Spleen (tissue), 11 donors: Measurements from ENCODE around the gene TMEM145. TPM values are rescaled to one million over a fixed set of nuclear protein-coding genes. Genes with fewer than 3 reads are reported as not detected.
A peak's percentile ranks its signal among the peaks of the same experiment; 100 is the strongest.

Source experiments
- DNase-seq: peaks from one replicate; pipeline ENCODE4 v3.0.0-alpha.2; 2020
- H3K27ac ChIP-seq, 8 donors: fragments of 200-600 bp; sonication (generic) in 7 of 8; 1 replicate in 4 of 8; 2 replicates in 4 of 8; pipeline versions ENCODE4 v1.5.0 to v1.8.0; 2016 to 2021; ENCODE audit warnings: inconsistent platforms in 4 of 8, mild to moderate bottlenecking in 4 of 8, moderate library complexity in 1 of 8
- H3K27me3 ChIP-seq, 7 donors: fragments of 200-600 bp; sonication (generic) in 6 of 7; replicated peaks in 1 of 7; 1 replicate in 4 of 7; 2 replicates in 3 of 7; pipeline versions ENCODE4 v1.5.0 to v1.8.0; 2016 to 2021; ENCODE audit warnings: inconsistent platforms in 3 of 7, mild to moderate bottlenecking in 1 of 7
- H3K36me3 ChIP-seq, 6 donors: fragments of 200-600 bp; sonication (generic) in 5 of 6; 1 replicate in 4 of 6; 2 replicates in 2 of 6; pipeline versions ENCODE4 v1.5.0 to v1.8.0; 2016 to 2021; ENCODE audit warnings: inconsistent platforms in 2 of 6
- H3K4me1 ChIP-seq, 6 donors: fragments of 200-600 bp; sonication (generic) in 5 of 6; 1 replicate in 3 of 6; 2 replicates in 3 of 6; pipeline versions ENCODE4 v1.5.0 to v1.8.0; 2016 to 2021; ENCODE audit warnings: inconsistent platforms in 3 of 6
- H3K4me3 ChIP-seq, 8 donors: fragments of 200-600 bp; sonication (generic) in 7 of 8; 1 replicate in 4 of 8; 2 replicates in 4 of 8; pipeline versions ENCODE4 v1.5.0 to v1.8.0; 2016 to 2021; ENCODE audit warnings: inconsistent platforms in 4 of 8, mild to moderate bottlenecking in 4 of 8, moderate library complexity in 2 of 8
- H3K9me3 ChIP-seq, 8 donors: fragments of 200-600 bp; sonication (generic) in 7 of 8; 1 replicate in 4 of 8; 2 replicates in 4 of 8; pipeline versions ENCODE4 v1.5.0 to v1.8.0; 2016 to 2021; ENCODE audit warnings: inconsistent platforms in 4 of 8
- POLR2A ChIP-seq, 3 donors: fragments of 450-650 bp; IDR thresholded peaks; one replicate each; pipeline ENCODE4 v1.5.1; 2017; ENCODE audit warnings: antibody characterized with exemption in 3 of 3, mild to moderate bottlenecking in 1 of 3
- POLR2AphosphoS5 ChIP-seq, 3 donors: sonication (generic); formaldehyde crosslinking; IDR thresholded peaks; one replicate each; pipeline ENCODE4 v1.5.1; 2017; ENCODE audit warnings: antibody characterized with exemption in 3 of 3
- WGBS, 5 donors: extraction: QIAGEN DNeasy Blood & Tissue Kit in 3 of 5; methylation state at CpG; one replicate each; pipeline versions ENCODE4 v1.1.5 to v1.1.7; 2013 to 2018; 5-methylcytosine and 5-hydroxymethylcytosine counted together
- intact Hi-C: fragments of 100-400 bp; cut with DNase I; formaldehyde crosslinking; loops from one replicate; pipeline ENCODE4 v1.15.0; 2023; ENCODE audit warnings: low total_unique reads
- polyA plus RNA-seq, 3 donors: library from polyadenylated mRNA; stranded (reverse); fragments of 200-250 nt; gene quantifications; one replicate each; pipeline ENCODE4 v1.2.1, GENCODE V29; 2013
- total RNA-seq, 7 donors: library from RNA; depleted of rRNA in 3 of 7; stranded (reverse); fragments of >200 nt in 3 of 7; fragmentation: NEBNext Ultra II Directional in 4 of 7; extraction: Animal tissue kit (Norgen Biotek cat#: 25700) in 4 of 7; gene quantifications; one replicate each; pipeline versions ENCODE4 v1.1.0 to v1.2.1, GENCODE V29; 2016 to 2021
- TF ChIP-seq, protein P1 (sequence below), 11 experiments: fragments of 200-600 bp in 7 of 11; fragments of 450-650 bp in 4 of 11; sonication (generic) in 4 of 11; IDR thresholded peaks in 8 of 11; conservative IDR thresholded peaks in 3 of 11; 1 replicate in 7 of 11; 2 replicates in 4 of 11; pipeline versions ENCODE4 v1.4.0 to v1.8.0; 2016 to 2021; ENCODE audit warnings: antibody characterized with exemption in 11 of 11, inconsistent platforms in 4 of 11, mild to moderate bottlenecking in 1 of 11
- donor health status: healthy with polysubstance abuse.
- donor health status: DM: no; HTN: no; CAD: no; lungs with moderate emphysema.
- donor health status: DM: no; HTN: no; CAD: no.
- donor health status: Bipolar disorder and iron deficiency.
- donor health status: healthy.
- donor health status: DM: no; HTN: no; CAD: no.
- donor health status: DM: yes; HTN: yes; CAD: no.

TMEM145 gene
- total and polyA plus RNA-seq, 10 donors = 0.13 to 2.3 (median 0.73) TPM; not detected in 1

DNA sequence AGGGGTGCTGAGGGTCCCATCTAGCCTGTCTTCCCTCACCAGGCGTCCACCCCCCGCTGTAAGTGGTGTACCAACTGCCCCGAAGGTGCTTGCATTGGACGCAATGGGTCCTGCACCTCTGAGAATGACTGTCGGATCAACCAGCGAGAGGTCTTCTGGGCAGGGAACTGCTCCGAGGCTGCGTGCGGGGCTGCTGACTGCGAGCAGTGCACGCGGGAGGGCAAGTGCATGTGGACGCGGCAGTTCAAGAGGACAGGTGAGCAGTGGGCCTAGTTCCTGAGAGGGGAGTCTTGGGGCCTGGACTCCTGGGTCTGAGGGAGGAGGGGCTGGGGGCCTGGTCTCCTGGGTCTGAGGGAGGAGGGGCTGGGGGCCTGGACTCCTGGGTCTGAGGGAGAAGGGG lies 49.2 kb downstream of the TMEM145 start:
- Histone ChIP-seq H3K9me3 (peaks cover 0 to 15% (median 2%) of the 10 kb centered on the region in 8 donors), H3K4me1 (peaks cover 0 to 37% (median 18%) of the 10 kb centered on the region in 6 donors), H3K27me3 (no peaks in the 10 kb centered on the region), H3K27ac (no peak overlapping the region), H3K4me3 (no peak overlapping the region), H3K36me3 (peaks cover 0 to 65% (median 16%) of the 10 kb centered on the region in 6 donors)
- WGBS, 5 donors = 95 to 97% (median 97%) methylated on average over 14 of the region's 14 CpGs
- no peak for DNase-seq
- TF ChIP-seq POLR2AphosphoS5 (IDR thresholded peaks at IDR 0.05) (no peak), POLR2A (IDR thresholded peaks at IDR 0.05) (no peak)
- TF ChIP-seq, protein P1, sequence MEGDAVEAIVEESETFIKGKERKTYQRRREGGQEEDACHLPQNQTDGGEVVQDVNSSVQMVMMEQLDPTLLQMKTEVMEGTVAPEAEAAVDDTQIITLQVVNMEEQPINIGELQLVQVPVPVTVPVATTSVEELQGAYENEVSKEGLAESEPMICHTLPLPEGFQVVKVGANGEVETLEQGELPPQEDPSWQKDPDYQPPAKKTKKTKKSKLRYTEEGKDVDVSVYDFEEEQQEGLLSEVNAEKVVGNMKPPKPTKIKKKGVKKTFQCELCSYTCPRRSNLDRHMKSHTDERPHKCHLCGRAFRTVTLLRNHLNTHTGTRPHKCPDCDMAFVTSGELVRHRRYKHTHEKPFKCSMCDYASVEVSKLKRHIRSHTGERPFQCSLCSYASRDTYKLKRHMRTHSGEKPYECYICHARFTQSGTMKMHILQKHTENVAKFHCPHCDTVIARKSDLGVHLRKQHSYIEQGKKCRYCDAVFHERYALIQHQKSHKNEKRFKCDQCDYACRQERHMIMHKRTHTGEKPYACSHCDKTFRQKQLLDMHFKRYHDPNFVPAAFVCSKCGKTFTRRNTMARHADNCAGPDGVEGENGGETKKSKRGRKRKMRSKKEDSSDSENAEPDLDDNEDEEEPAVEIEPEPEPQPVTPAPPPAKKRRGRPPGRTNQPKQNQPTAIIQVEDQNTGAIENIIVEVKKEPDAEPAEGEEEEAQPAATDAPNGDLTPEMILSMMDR (IDR thresholded peaks at IDR 0.05 in 8 of 11, conservative IDR thresholded peaks at IDR 0.05 in 3 of 11) = no peak
- intact Hi-C loops = no loop called here

DNA sequence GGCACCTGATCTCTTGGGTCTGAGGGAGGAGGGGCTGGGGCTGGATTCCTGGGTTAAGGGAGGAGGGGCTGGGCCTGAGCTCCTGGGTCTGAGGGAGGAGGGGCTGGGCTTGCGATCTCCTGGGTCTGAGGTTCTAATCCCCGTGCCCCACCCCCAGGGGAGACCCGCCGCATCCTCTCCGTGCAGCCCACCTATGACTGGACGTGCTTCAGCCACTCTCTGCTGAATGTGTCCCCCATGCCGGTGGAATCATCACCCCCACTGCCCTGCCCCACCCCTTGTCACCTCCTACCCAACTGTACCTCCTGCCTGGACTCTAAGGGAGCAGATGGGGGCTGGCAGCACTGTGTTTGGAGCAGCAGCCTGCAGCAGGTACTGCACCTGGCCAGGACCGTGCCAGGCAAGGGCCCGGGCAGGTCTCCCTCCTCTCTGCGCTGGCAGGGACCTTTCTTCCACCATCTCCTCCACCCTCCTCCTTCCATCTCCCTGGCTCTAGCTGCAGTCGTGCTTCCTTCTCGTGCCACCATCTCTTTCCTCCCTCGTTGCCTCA lies 49.9 kb downstream of the TMEM145 start:
- TF ChIP-seq POLR2AphosphoS5 (IDR thresholded peaks at IDR 0.05) (no peak), POLR2A (IDR thresholded peaks at IDR 0.05) (no peak)
- TF ChIP-seq, protein P1 (IDR thresholded peaks at IDR 0.05 in 8 of 11, conservative IDR thresholded peaks at IDR 0.05 in 3 of 11) = no peak
- WGBS, 5 donors = 91 to 96% (median 95%) methylated on average over 12 to 13 of the region's 13 CpGs
- H3K27ac ChIP-seq = peak overlapping the region in 6 of 8 donors; percentile 59 to 83 (median 76)
- no peak for DNase-seq
- H3K4me1 ChIP-seq = peaks cover 0 to 37% (median 18%) of the 10 kb centered on the region in 6 donors
- peaks cover 0 to 59% (median 10%) of the 10 kb centered on the region in 6 donors for H3K36me3 ChIP-seq
- H3K4me3 ChIP-seq = no peak overlapping the region
- H3K9me3 ChIP-seq = peaks cover 0 to 15% (median 2%) of the 10 kb centered on the region in 8 donors
- intact Hi-C loops = no loop called here
- no peaks in the 10 kb centered on the region for H3K27me3 ChIP-seq

GRCh38 chr19:42363614-42364346 lies 50.7 kb downstream of the TMEM145 start:
- Histone ChIP-seq H3K9me3 (peaks cover 0 to 15% (median 2%) of the 10 kb centered on the region in 8 donors), H3K27me3 (no peaks in the 10 kb centered on the region), H3K27ac (peak overlapping the region in 7 of 8 donors; percentile 29 to 83 (median 74)), H3K4me3 (no peak overlapping the region), H3K4me1 (peaks cover 0 to 37% (median 18%) of the 10 kb centered on the region in 6 donors), H3K36me3 (peaks cover 0 to 51% (median 9%) of the 10 kb centered on the region in 6 donors)
- intact Hi-C loops = no loop called here
- WGBS, 5 donors = 71 to 83% (median 82%) methylated on average over 17 of the region's 17 CpGs
- no peak for DNase-seq
- TF ChIP-seq POLR2A (IDR thresholded peaks at IDR 0.05) (no peak), POLR2AphosphoS5 (IDR thresholded peaks at IDR 0.05) (peak in 1 of 3 donors; percentile 21)
- TF ChIP-seq, protein P1 (IDR thresholded peaks at IDR 0.05 in 8 of 11, conservative IDR thresholded peaks at IDR 0.05 in 3 of 11) = no peak

GRCh38 chr19:42366673-42367072 lies 53.6 kb downstream of the TMEM145 start:
- Histone ChIP-seq H3K27ac (peak overlapping the region in 1 of 8 donors; percentile 83), H3K27me3 (no peaks in the 10 kb centered on the region), H3K36me3 (peaks cover 0 to 46% (median 9%) of the 10 kb centered on the region in 6 donors), H3K4me1 (peaks cover 0 to 53% (median 28%) of the 10 kb centered on the region in 6 donors), H3K9me3 (peaks cover 0 to 15% (median 2%) of the 10 kb centered on the region in 8 donors), H3K4me3 (no peak overlapping the region)
- WGBS, 5 donors = 73 to 93% (median 83%) methylated on average over 1 of the region's 1 CpG
- DNase-seq = no peak
- intact Hi-C loops = no loop called here
- TF ChIP-seq, protein P1 (IDR thresholded peaks at IDR 0.05 in 8 of 11, conservative IDR thresholded peaks at IDR 0.05 in 3 of 11) = no peak
- TF ChIP-seq POLR2A (IDR thresholded peaks at IDR 0.05) (no peak), POLR2AphosphoS5 (IDR thresholded peaks at IDR 0.05) (no peak)
